NCI-H1417 (cell line): ENCODE measurements around the gene HINT2.
A peak's percentile ranks its signal among the peaks of the same experiment; 100 is the strongest.

Experiments used
- DNase-seq, 3 experiments: peaks; one replicate each; lab custom pipeline; 2025; lab: John Stamatoyannopoulos, UW

Gene HINT2

GRCh38 chr9:35840881-35841644 is 26.2 kb upstream of the HINT2 start:
- DNase-seq: no peak

GRCh38 chr9:35839926-35840325 is 25.1 kb upstream of the HINT2 start:
- DNase-seq: no peak

- DNase-seq: no peak
These were observed 21.8 kb upstream of the HINT2 start for GRCh38 chr9:35836595-35836994.

- no peak for DNase-seq
These were observed 20.9 kb upstream of the HINT2 start for GRCh38 chr9:35835766-35836165.

DNA sequence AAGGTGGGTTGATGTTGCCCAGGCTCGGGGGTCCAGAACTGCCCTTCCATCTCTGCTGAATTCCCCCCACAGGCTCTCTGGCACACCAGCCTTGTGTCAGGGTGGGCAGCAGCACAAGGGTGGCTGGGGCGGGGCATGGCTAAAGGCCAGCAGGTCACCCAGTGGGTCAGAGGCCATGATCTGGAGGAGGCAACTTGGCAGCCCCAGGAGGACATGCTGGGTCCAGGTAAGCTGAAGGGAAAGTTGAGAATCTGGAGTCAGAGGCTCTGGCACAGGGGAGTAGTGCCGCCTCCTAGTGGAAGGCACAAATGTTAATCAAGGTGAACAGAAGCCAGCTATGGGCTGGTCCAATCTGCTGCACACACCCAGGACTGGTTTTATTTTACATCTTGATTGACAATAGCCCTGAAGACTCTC is 20.4 kb upstream of the HINT2 start:
- DNase-seq: no peak

- DNase-seq: no peak
These were observed 19.7 kb upstream of the HINT2 start for GRCh38 chr9:35834260-35835215.

DNA sequence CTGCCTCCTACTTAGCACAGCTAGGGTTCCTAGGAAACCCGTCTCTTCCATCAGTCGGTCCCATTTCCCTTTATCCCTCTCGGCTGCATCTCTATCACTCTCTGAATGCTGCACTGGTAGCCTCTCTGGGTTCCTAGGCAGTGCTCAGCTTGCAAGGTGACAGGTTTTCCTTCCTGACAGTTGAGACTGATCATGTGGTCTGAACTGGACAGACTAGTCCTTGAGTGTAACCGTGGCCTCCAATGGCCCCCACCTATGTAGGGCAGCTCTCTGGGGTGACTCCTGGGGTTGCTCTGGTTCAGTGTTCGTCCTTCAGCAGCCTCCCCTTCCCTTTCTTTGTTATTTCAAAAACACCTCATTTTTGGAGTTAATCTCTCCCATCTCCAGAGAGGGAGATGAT is 18.0 kb upstream of the HINT2 start:
- no peak for DNase-seq

DNA sequence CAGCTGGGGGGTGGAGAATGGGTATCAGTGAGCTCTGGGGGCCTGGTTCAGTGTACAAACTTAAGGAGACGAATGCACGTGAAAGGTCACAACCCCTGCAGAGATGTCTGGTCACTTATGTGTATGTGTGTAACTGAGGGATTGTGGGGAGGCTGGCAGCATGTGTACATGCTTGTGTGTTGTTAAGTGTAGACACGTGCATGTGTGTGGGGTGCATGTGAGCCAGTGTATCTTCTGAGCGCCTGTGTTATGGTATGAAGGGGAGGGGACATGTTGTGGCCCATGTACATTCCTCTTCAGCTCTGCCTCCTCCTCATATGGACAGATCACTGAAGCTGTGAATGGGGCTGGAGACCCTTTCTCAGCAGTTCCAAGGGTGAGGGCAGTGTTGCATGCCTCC is 16.2 kb upstream of the HINT2 start:
- no peak for DNase-seq

GRCh38 chr9:35829764-35830096 is 14.9 kb upstream of the HINT2 start:
- DNase-seq: no peak

- peak; percentile 80 to 89 (median 81) for DNase-seq
These were observed 14.4 kb upstream of the HINT2 start, which contains the start of gene TMEM8B for GRCh38 chr9:35829084-35829763. TMEM8B (plus strand) TSS chr9:35829228; CDS start chr9:35829448, 220 bp downstream.

DNA sequence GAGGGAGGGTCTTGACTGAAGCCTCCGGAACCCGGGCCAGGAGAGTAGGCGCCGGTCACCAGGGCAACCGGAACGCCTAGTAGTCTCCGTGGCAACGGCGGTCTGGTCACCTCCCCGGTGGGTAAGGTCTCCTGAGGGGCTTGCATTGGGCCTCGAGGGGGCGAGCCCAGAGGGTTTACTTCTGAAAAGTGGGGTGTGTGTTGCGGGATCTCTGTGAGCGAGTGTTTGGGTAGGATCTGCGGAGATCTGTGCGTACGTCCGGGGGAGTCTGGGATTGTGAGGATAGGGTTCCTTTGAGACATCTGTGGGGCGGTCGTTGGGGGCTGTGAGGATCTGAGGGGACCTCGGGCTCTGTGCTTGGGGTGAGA is 13.9 kb upstream of the HINT2 start, which contains the start of gene FAM221B:
Gene FAM221B, minus strand, starts transcription at position 17 of the 368 bp plus-strand sequence. CDS start 2,571 bp downstream, outside the sequence.
- peak in 1 of 3 experiments; percentile 68 for DNase-seq

GRCh38 chr9:35827486-35827885 is 12.6 kb upstream of the HINT2 start:
- DNase-seq: no peak

DNA sequence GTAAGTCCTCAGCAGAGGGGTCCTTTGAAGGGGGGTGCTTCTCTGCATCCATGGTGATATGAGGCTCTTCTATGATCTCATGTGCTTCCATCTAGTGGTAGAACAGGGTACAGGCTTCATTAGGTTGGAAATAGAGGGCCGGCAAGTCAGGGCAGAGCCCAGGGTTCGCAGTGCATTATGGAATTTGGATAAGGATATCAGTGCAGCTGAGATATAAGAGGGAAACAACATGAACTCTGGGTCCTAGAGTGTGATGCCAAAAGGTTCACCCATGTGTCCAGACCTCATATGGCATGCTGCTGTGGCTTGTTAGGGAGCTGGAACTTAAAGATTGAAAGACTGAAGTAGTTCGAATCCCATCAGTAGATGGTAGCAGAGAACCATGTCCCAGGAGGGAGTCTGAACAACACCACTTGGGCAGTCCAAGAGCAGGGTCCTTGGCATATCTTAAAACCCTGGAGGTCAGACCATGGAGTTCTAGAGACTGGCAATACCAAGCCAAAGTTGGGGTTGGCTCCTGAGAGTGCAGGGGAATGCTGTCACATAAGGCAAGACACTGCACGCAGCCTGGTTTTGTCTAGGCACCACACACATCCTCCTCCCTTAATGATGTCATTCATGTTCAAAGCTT is 11.3 kb upstream of the HINT2 start:
- peak; percentile 11 to 42 (median 16) for DNase-seq

- DNase-seq: no peak
These were observed 8.1 kb upstream of the HINT2 start for GRCh38 chr9:35822926-35823325.

DNA sequence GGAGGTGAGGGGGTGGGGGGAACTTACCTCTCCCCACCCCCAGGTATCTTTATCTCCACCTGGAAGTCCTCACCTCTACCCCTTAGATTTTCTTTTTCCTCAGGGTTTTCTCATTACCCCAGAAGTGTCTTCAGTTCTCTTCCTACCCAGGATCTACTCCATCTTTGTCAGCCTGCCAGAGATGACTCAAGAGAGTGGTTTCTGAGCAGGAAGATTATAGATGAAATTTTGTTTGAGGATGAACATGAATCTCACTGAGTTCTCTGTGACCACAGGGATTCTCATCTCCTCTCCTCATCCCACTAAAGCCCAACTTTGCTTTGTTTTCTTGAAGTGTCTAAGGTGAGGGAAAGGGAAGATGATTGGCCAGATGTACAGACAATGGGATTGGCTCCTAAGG is 5.2 kb upstream of the HINT2 start:
- DNase-seq: no peak

GRCh38 chr9:35818341-35818740 is 3.5 kb upstream of the HINT2 start:
- no peak for DNase-seq

DNA sequence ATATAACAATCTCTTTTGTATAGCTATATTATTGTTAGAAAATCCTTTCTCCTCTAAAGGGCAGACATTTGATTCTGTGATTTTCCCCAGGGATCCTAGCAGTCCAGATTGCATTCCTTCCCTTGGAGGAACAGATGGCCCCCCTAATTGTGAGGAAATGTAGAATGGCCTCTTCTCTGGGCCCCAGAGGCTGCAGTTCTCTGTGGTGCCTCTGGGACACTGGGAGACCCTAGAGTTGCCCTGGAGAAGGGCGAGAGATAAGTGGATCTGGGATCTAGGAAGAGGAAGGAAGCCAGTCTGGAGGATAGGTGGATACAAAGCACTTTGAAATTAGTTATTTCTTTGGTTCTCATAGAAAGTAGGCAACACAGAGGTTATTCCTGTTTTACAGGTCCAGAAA is 1.9 kb upstream of the HINT2 start:
- no peak for DNase-seq

DNA sequence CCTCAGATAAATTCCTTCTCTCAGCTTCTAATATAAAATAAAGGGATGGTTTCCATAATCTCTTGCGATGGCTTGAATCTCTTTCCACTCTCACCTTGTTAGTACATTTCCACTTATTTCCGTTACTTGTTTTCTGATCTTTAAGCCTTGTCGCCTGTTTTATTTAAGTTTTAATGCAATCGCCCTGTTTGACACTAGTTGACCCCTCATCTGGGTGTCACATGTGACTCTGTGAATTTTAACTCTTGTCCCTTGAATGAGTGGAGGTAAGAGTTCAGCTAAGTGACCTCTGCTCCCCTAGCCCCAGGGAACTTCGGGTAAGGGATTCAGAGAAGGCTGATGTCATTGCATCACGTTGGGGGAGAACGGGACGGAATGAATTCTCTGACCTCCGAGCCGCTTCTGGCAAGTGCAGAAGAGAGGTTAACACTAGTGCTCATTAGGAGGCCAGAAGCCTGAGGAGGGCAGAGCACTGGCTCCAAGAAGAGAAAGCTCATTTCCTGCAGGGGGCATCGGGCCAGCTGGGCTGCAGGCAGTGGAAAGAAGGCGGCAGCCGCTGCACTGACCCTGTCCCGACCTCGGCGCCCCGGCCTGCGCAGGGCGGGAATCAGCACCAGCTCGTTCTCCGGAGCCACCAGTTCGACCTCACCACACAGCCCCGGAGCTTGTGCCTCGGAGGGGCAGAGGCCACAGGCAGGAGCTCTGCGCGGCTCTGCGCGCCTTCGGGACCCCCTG is 569 bp downstream of the HINT2 start:
- peak; percentile 9 to 75 (median 73) for DNase-seq

GRCh38 chr9:35813434-35814105 is 1.3 kb downstream of the HINT2 start:
- DNase-seq: peak in 1 of 3 experiments; percentile 3

GRCh38 chr9:35812025-35812602 is 2.7 kb downstream of the HINT2 start, which contains the start of gene SPAG8:
SPAG8 (minus strand) TSS chr9:35812262; CDS start chr9:35812147, 115 bp downstream.
- peak; percentile 83 to 94 (median 88) for DNase-seq
